SJCRH30 (cell line): Measurements from ENCODE around the gene PALM3. TPM values are rescaled to one million over a fixed set of nuclear protein-coding genes. Genes with fewer than 3 reads are reported as not detected.

ENCODE experiments used
- DNase-seq, 2 experiments: peaks; one replicate each; pipeline ENCODE4 v3.0.0-alpha.2; 2015 to 2020
- H3K27ac ChIP-seq: fragments of 250-450 bp; sonication (Bioruptor Pico); 2 replicates; pipeline ENCODE4 v1.5.1; 2020; ENCODE audit warnings: mild to moderate bottlenecking, moderate library complexity
- H3K27me3 ChIP-seq: fragments of 250-450 bp; sonication (Bioruptor Pico); 2 replicates; pipeline ENCODE4 v1.5.1; 2020; ENCODE audit warnings: mild to moderate bottlenecking, moderate library complexity
- H3K36me3 ChIP-seq: fragments of 250-450 bp; sonication (Bioruptor Pico); 2 replicates; pipeline ENCODE4 v1.5.1; 2020; ENCODE audit warnings: mild to moderate bottlenecking, moderate library complexity
- H3K4me1 ChIP-seq: fragments of 250-450 bp; sonication (Bioruptor Pico); 2 replicates; pipeline ENCODE4 v1.5.1; 2020; ENCODE audit warnings: mild to moderate bottlenecking, moderate library complexity
- H3K4me3 ChIP-seq: fragments of 250-450 bp; sonication (Bioruptor Pico); 2 replicates; pipeline ENCODE4 v1.5.1; 2020; ENCODE audit warnings: mild to moderate bottlenecking, moderate library complexity
- H3K9me3 ChIP-seq: fragments of 250-450 bp; sonication (Bioruptor Pico); replicated peaks from 2 replicates; pipeline ENCODE4 v1.5.1; 2020; ENCODE audit warnings: mild to moderate bottlenecking, moderate library complexity
- total RNA-seq: library from RNA; depleted of rRNA; stranded (reverse); fragments of >200 nt; shearing (Covaris generic); gene quantifications from 2 replicates; pipeline ENCODE4 v1.2.3, GENCODE V29; 2014; rRNA removed

The PALM3 gene
- total RNA-seq, 1 experiment from 2014 or later: 1.4 TPM

- Histone ChIP-seq H3K27me3 (no peaks in the 10 kb centered on the region), H3K4me3 (no peak overlapping the region)
- no peak for DNase-seq
These were observed 46.3 kb downstream of the PALM3 start for GRCh38 chr19:14015524-14016035.

DNA sequence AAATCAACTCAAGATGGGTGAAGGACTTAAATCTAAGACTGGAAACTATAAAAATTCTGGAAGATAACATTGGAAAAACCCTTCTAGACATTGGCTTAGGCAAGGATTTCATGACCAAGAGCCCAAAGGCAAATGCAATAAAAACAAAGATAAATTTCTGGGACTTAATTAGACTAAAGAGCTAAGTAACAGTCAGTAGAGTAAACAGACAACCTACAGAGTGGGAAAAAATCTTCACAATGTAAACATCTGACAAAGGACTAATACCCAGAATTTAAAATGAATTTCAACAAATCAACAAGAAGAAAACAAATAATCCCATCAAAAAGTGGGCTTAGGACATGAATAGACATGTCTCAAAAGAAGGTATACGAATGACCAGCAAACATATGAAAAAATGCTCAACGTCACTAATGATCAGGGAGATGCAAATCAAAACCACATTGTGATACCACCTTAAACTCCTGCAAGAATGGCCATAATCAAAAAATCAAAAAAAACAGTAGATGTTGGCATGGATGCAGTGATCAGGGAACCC is 49.4 kb downstream of the PALM3 start:
- no peak for DNase-seq

More at GRCh38 chr19:14015524-14016035, 46.3 kb downstream of the PALM3 start:
- H3K9me3 ChIP-seq: no peaks in the 10 kb centered on the region
- no peak overlapping the region for H3K27ac ChIP-seq
- H3K4me1 ChIP-seq: no peaks in the 10 kb centered on the region
- H3K36me3 ChIP-seq: no peaks in the 10 kb centered on the region

GRCh38 chr19:14006766-14007562 is 54.9 kb downstream of the PALM3 start:
- Histone ChIP-seq H3K36me3 (no peaks in the 10 kb centered on the region), H3K4me3 (peak overlapping the region; percentile 63), H3K27me3 (no peaks in the 10 kb centered on the region), H3K9me3 (no peaks in the 10 kb centered on the region), H3K27ac (peak overlapping the region; percentile 77), H3K4me1 (no peaks in the 10 kb centered on the region)
- peak in 1 of 2 experiments; percentile 94 for DNase-seq

More for the DNA sequence above, 49.4 kb downstream of the PALM3 start:
- Histone ChIP-seq H3K27ac (no peak overlapping the region), H3K36me3 (no peaks in the 10 kb centered on the region), H3K9me3 (no peaks in the 10 kb centered on the region), H3K4me1 (no peaks in the 10 kb centered on the region), H3K4me3 (no peak overlapping the region), H3K27me3 (no peaks in the 10 kb centered on the region)

DNA sequence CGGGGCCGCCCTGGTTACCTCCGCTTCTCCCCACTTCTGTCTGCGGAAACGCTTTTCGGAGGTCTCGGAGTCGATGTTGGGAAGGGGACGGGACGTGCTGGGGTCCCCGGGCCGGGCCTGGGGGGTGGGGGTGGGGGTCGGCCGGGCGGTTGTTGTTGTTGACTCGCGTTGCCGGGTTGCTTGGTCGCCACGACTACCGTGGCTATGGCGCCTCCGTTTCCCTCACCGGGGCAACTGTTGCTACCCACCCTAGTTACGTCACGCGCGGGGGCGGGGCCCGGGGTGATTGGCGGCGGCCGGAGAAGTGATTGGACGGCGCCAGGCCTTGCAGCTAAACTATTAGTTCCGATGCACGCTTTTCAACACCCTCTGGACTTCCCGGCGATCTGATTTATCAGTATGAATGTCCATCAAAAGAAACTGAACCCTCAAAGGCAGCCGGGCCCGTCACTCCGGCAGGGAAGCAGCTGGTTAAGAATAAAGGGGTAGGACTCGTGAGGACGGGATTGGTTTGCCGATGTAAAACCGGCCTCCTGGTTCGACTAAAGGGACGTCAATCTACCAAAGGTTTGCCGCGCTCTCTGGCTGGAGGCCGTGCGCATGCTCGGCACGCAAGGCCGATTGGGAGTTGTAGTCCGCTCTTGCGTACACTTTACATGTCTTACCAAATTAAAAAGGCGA is 55.7 kb downstream of the PALM3 start, which contains the start of gene RFX1:
TSS of gene RFX1 (minus strand) at position 236 of the 681 bp plus-strand sequence. CDS start 12,477 bp downstream, outside the sequence.
- Histone ChIP-seq H3K36me3 (no peaks in the 10 kb centered on the region), H3K4me1 (no peaks in the 10 kb centered on the region), H3K27me3 (no peaks in the 10 kb centered on the region), H3K27ac (peak within 1 kb of the TSS; percentile 77), H3K4me3 (peak within 1 kb of the TSS; percentile 63), H3K9me3 (no peaks in the 10 kb centered on the region)
- peak; percentile 100 for DNase-seq

DNA sequence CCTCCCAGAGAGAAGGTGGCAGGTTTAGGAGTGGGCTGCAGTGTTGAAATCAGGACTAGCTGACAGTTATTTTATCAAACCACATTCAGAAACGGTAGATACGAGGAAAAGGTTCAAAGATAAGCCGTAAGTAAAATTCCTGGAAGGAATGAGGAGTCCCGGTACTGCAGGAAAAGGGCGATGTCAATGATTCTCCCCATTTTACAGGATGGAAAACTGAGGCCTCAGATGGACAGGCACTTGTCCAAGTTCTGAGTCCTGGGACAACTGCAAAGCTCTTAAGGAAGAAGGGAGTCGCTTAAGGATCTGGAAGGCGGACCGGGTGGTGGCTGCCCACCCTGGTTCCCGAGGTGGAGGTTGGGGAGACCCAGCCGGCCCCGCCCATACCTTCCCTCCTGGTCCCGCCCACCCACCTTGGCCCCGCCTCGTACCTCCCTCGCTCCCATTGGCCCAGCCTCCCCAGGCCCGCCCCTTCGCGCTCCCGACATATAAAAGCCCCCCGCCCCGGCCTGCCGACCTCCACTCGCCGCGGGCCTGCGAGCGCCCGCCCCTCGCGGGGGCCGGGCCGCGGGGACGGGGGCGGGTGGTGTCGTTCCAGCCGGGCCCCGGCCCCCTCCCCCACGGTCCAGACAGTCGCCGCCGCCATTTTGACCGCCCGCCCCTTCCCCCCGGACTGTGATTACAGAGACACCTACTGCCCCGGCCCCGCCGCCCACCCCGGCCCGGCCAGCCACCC is 56.4 kb downstream of the PALM3 start:
- no peaks in the 10 kb centered on the region for H3K4me1 ChIP-seq
- H3K9me3 ChIP-seq: no peaks in the 10 kb centered on the region
- H3K36me3 ChIP-seq: no peaks in the 10 kb centered on the region
- peak; percentile 93 for DNase-seq
- peak overlapping the region; percentile 63 for H3K4me3 ChIP-seq
- no peaks in the 10 kb centered on the region for H3K27me3 ChIP-seq
- H3K27ac ChIP-seq: peak overlapping the region; percentile 77

GRCh38 chr19:14004619-14005348 is 57.1 kb downstream of the PALM3 start:
- Histone ChIP-seq H3K4me1 (no peaks in the 10 kb centered on the region), H3K36me3 (peaks cover under 1% of the 10 kb centered on the region; the same call in 1 of the 2 replicates), H3K27ac (no peak overlapping the region), H3K9me3 (no peaks in the 10 kb centered on the region), H3K4me3 (no peak overlapping the region), H3K27me3 (no peaks in the 10 kb centered on the region)
- no peak for DNase-seq

Other genes with a start within 250 kb of the PALM3 start
- 1.3 and 2.3 TPM in 2 replicates for gene NANOS3, start 184.9 kb downstream of the PALM3 start, total RNA-seq
- gene BRME1, start 156.0 kb downstream of the PALM3 start, total RNA-seq: 10.0 and 11.7 TPM in 2 replicates
- 10.8 and 15.3 TPM in 2 replicates for gene CC2D1A, start 155.9 kb downstream of the PALM3 start, total RNA-seq
- 0.08 TPM in 1 of 2 replicates, not detected in the other for gene PODNL1, start 123.7 kb downstream of the PALM3 start, total RNA-seq
- gene DCAF15, start 109.6 kb downstream of the PALM3 start, total RNA-seq: 37.4 and 39.1 TPM in 2 replicates
- gene RFX1, start 55.8 kb downstream of the PALM3 start, total RNA-seq: 3.9 and 4.4 TPM in 2 replicates
- gene RLN3, start 33.9 kb downstream of the PALM3 start, total RNA-seq: not detected in 2 replicates
- gene IL27RA, start 30.3 kb downstream of the PALM3 start, total RNA-seq: 1.5 TPM in 2 replicates
- 0.81 and 1.3 TPM in 2 replicates for gene MISP3, start 10.7 kb upstream of the PALM3 start, total RNA-seq
- not detected in 2 replicates for gene C19orf67, start 23.7 kb upstream of the PALM3 start, total RNA-seq
- gene SAMD1, start 28.7 kb upstream of the PALM3 start, total RNA-seq: 88.1 and 102 TPM in 2 replicates
- 77.5 and 93.2 TPM in 2 replicates for gene PRKACA, start 55.7 kb upstream of the PALM3 start, total RNA-seq
- gene ASF1B, start 74.5 kb upstream of the PALM3 start, total RNA-seq: 93.8 and 102 TPM in 2 replicates
- 9.3 and 9.4 TPM in 2 replicates for gene ADGRL1, start 144.1 kb upstream of the PALM3 start, total RNA-seq